Osteoblast (primary cell): Measurements from ENCODE around the gene RBPMS2. TPM values are rescaled to one million over a fixed set of nuclear protein-coding genes. Genes with fewer than 3 reads are reported as not detected.

Source experiments
- DNase-seq: peaks from one replicate; pipeline ENCODE4 v3.0.0; 2011; ENCODE audit warnings: low spot score, mixed read lengths; ENCODE audit not compliant: insufficient read length; ENCODE audit errors: missing footprints
- H2AFZ ChIP-seq: 2 replicates; pipeline ENCODE4 v1.6.0; 2011; ENCODE audit warnings: mild to moderate bottlenecking, low read length
- H3K27ac ChIP-seq: 2 replicates; pipeline ENCODE4 v1.5.1; 2011; ENCODE audit warnings: mild to moderate bottlenecking, low read depth, low read length, moderate library complexity
- H3K27me3 ChIP-seq: 2 replicates; pipeline ENCODE4 v1.6.0; 2012; ENCODE audit warnings: mild to moderate bottlenecking, control low read depth, inconsistent platforms, low read length, moderate library complexity; ENCODE audit not compliant: insufficient read depth
- H3K36me3 ChIP-seq: 2 replicates; pipeline ENCODE4 v1.5.1; 2011; ENCODE audit warnings: mild to moderate bottlenecking, low read length, control low read depth, moderate library complexity; ENCODE audit not compliant: insufficient read depth
- H3K4me1 ChIP-seq: 2 replicates; pipeline ENCODE4 v1.5.1; 2011; ENCODE audit warnings: mild to moderate bottlenecking, low read length, control low read depth, moderate library complexity; ENCODE audit not compliant: insufficient read depth
- H3K4me2 ChIP-seq: 2 replicates; pipeline ENCODE4 v1.6.0; 2011; ENCODE audit warnings: mild to moderate bottlenecking, low read length; ENCODE audit not compliant: insufficient read depth
- H3K4me3 ChIP-seq: fragments of 200-600 bp; sonication (generic); 3 replicates; pipeline ENCODE4 v1.5.1; 2012; ENCODE audit warnings: mild to moderate bottlenecking, low read length, inconsistent platforms; ENCODE audit not compliant: insufficient read depth
- H3K79me2 ChIP-seq: 2 replicates; pipeline ENCODE4 v1.6.0; 2012; ENCODE audit warnings: mild to moderate bottlenecking, low read length, control low read depth, inconsistent platforms; ENCODE audit not compliant: insufficient read depth
- H3K9me3 ChIP-seq: 2 replicates; pipeline ENCODE4 v1.5.1; 2011; ENCODE audit warnings: low read depth, low read length, control low read depth
- H4K20me1 ChIP-seq: 2 replicates; pipeline ENCODE4 v1.6.0; 2012; ENCODE audit warnings: mild to moderate bottlenecking, low read length, control low read depth; ENCODE audit not compliant: insufficient read depth
- total RNA-seq: library from RNA; depleted of rRNA; stranded (reverse); fragments of >200 nt; gene quantifications from 2 replicates; pipeline ENCODE4 v1.2.3, GENCODE V29; 2012
- TF ChIP-seq, protein P1 (sequence below): IDR thresholded peaks from 2 replicates; pipeline ENCODE4 v1.5.1; 2011; ENCODE audit warnings: mild to moderate bottlenecking, low read depth, low read length, moderate library complexity; ENCODE audit errors: extremely low read depth

RBPMS2 gene
- total RNA-seq, 1 donor: not detected

DNA sequence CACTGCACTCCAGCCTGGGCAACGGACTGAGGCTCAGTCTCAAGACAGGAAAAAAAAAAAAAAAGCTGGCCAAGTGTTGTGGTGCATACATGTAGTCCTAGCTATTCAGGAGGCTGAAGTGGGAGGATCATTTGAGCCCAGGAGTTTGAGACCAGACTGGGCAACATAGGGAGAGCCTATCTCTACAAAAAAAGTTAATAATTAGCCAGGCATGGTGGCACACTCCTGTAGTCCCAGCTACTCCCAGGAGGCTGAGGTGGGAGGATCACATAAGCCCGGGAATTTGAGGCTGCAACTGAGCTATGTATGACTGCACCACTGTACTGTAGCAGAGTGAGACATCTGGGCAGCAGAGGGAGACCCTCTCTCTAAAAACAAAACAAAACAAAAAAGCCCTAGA lies 58.9 kb downstream of the RBPMS2 start:
- H4K20me1 ChIP-seq: no peaks in the 10 kb centered on the region
- DNase-seq: no peak
- no peaks in the 10 kb centered on the region for H3K27me3 ChIP-seq
- H3K36me3 ChIP-seq: no peaks in the 10 kb centered on the region
- no peaks in the 10 kb centered on the region for H3K4me1 ChIP-seq
- TF ChIP-seq, protein P1, sequence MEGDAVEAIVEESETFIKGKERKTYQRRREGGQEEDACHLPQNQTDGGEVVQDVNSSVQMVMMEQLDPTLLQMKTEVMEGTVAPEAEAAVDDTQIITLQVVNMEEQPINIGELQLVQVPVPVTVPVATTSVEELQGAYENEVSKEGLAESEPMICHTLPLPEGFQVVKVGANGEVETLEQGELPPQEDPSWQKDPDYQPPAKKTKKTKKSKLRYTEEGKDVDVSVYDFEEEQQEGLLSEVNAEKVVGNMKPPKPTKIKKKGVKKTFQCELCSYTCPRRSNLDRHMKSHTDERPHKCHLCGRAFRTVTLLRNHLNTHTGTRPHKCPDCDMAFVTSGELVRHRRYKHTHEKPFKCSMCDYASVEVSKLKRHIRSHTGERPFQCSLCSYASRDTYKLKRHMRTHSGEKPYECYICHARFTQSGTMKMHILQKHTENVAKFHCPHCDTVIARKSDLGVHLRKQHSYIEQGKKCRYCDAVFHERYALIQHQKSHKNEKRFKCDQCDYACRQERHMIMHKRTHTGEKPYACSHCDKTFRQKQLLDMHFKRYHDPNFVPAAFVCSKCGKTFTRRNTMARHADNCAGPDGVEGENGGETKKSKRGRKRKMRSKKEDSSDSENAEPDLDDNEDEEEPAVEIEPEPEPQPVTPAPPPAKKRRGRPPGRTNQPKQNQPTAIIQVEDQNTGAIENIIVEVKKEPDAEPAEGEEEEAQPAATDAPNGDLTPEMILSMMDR: no peak
- no peak overlapping the region for H3K4me3 ChIP-seq
- H3K27ac ChIP-seq: no peak overlapping the region
- H3K4me2 ChIP-seq: no peak overlapping the region
- H3K9me3 ChIP-seq: no peaks in the 10 kb centered on the region
- no peaks in the 10 kb centered on the region for H3K79me2 ChIP-seq
- H2AFZ ChIP-seq: no peak overlapping the region

DNA sequence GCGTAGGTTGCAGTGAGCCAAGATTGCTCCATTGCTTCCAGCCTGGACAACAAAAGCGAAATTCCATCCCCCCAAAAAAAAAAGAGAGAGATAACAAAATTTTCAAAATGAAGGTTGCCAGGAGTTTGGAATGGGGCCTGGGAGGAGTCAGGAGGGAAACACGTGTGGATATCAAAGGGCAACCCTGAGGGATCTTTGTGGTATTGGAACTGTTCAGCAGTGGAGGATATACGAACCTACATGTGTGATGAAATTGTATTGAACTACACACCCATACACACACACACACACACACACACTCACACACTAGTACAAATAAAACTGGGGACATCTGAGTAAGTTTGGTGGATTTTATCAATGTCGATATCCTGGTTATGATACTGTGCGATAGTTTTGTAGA lies 61.8 kb downstream of the RBPMS2 start:
- Histone ChIP-seq H3K9me3 (no peaks in the 10 kb centered on the region), H3K4me3 (no peak overlapping the region), H3K79me2 (no peaks in the 10 kb centered on the region), H3K27me3 (no peaks in the 10 kb centered on the region), H4K20me1 (no peaks in the 10 kb centered on the region), H3K36me3 (no peaks in the 10 kb centered on the region), H2AFZ (no peak overlapping the region), H3K27ac (no peak overlapping the region), H3K4me2 (no peak overlapping the region), H3K4me1 (no peaks in the 10 kb centered on the region)
- no peak for DNase-seq
- TF ChIP-seq, protein P1: no peak

DNA sequence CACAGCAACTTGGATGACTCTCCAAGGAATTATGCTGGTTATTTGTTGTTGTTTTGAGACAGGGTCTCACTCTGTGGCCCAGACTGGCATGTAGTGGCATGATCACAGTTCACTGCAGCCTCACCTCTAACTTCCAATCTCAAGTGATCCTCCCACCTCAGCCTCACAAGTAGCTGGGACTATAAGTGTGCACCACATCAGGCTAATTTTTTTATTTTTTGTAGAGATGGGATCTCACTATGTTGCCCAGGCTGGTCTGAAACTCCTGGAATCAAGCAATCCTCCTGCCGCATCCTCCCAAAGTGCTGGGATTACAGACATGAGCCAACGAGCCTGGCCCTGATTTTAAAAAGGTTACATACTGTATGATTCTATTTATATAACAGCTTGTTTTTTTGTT lies 63.0 kb downstream of the RBPMS2 start:
- H3K4me3 ChIP-seq: no peak overlapping the region
- H3K27me3 ChIP-seq: no peaks in the 10 kb centered on the region
- no peaks in the 10 kb centered on the region for H3K4me1 ChIP-seq
- H3K27ac ChIP-seq: no peak overlapping the region
- no peak overlapping the region for H3K4me2 ChIP-seq
- no peaks in the 10 kb centered on the region for H3K9me3 ChIP-seq
- H2AFZ ChIP-seq: no peak overlapping the region
- no peaks in the 10 kb centered on the region for H3K36me3 ChIP-seq
- H3K79me2 ChIP-seq: no peaks in the 10 kb centered on the region
- no peaks in the 10 kb centered on the region for H4K20me1 ChIP-seq
- no peak for DNase-seq
- TF ChIP-seq, protein P1: no peak

DNA sequence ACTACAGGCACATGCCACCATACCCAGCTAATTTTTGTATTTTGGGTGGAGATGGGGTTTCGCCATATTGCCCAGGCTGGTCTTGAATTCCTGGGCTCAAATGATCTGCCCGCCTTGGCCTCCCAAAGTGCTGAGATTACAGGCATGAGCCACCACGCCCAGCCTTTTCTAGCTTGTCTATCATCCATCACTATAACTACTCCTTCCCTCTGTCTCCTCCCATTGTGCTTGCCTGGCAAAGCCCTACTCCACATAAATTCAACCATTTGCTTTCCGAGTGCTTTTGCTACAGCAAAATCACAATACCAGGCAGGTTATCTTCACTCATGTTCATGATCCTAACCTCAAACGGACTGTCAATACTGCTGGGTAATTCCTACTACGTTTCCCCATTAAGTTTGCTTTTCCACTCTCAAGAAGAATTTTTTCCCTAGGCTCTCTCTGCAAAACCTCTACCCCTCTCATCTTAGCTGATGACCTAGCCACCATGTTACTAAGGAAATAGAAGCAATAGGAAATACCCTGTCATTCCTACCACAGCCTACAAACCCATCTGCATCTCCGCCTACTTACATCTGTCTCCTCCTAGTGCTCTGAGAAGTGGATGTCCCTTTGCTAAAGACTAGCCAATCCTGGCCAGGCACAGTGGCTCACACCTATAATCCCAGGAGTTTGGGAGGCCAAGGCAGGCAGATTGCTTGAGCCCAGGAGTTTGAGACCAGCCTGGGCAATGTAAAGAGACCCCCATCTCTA lies 64.5 kb downstream of the RBPMS2 start:
- no peak for DNase-seq
- Histone ChIP-seq H2AFZ (no peak overlapping the region), H4K20me1 (no peaks in the 10 kb centered on the region), H3K4me2 (no peak overlapping the region), H3K36me3 (no peaks in the 10 kb centered on the region), H3K27ac (no peak overlapping the region), H3K9me3 (no peaks in the 10 kb centered on the region), H3K4me3 (no peak overlapping the region), H3K79me2 (no peaks in the 10 kb centered on the region), H3K27me3 (no peaks in the 10 kb centered on the region), H3K4me1 (no peaks in the 10 kb centered on the region)
- TF ChIP-seq, protein P1: no peak
